Activated T-helper 1 cell treated with Interleukin-2 at 50 U/mL for 16 hours (primary cell): ENCODE data around the gene MS4A13.
"Not testable (repeated sequence)": the region's sequence is repeated elsewhere in the genome, so short reads cannot be mapped to it uniquely, and the experiment has no call there.

Experiments used
- DNase-seq: peaks from one replicate; pipeline ENCODE4 v3.0.0-alpha.2; 2020; ENCODE audit warnings: low read depth

Gene MS4A13, protein sequence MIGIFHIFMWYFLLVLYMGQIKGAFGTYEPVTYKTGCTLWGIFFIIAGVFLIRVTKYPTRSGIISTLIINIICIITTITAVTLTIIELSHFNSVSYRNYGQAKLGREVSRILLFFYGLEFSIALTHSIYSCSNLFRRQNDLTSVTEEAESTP

DNA sequence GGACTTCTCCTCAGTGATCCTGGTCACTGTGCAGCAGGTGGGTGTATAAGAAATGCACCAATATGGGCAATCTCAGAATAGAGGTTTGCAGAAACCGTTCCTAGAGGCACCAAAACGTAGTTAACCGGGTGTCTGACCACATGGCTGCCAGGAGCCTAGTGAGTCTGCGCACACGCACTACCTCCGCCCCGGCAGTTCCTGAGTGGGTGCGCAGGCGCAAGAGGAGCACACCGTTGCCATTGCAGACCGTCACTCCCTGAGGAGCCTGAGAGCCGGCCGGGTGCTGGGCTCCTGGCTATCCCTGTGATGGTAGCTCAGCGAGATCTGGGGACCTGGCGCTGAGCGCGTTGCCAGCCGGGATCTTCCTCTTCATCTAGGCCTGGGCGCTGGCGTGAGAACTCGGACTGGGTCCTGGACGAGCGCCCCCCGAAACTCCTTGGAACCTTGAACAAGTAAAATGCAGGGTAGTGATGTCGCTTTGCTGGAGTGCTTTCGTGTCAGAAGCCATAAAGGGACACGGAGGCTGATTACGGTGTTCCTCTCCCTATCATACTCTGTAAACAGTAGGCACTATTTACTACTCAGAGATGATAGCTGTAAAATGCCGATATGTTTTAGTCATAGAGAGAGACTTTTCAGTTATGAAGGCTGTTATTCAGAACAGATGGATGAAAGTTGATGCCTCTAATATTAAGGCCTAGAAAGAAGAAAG, at the start of gene MS4A13:
MS4A13 (plus strand) TSS at position 249 of the 712 bp plus-strand sequence. CDS start 2,692 bp downstream, outside the sequence.
- no peak for DNase-seq

DNA sequence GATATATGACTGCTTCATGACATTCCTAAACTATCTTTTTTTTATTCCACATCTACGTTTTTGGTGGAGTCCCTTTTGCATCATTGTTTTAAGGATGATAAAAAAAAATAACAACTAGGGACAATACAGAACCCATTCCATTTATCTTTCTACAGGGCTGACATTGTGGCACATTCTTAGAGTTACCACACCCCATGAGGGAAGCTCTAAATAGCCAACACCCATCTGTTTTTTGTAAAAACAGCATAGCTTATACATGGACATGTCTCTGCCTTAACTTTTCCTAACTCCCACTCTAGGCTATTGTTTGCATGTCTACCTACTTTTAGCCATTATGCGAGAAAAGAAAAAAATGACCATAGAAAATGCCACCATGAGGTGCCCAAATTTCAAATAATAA, 46.4 kb upstream of the MS4A13 start:
- DNase-seq: no peak

DNA sequence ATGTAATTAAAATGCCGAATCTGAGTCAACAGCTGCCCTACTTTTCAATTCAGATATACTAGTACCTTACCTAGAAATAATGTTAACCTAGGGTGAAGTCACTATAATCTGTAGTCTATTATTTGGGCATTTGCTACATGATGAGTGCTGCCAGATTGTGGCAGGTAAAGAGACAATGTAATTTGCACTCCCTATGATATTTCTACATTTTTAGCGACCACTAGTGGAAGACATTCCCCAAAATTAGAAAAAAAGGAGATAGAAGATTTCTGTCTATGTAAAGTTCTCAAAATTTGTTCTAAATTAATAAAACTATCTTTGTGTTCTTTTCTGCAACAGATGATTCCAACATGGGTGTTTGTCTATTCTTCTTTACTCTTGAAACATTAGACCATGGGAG, 45.5 kb upstream of the MS4A13 start:
- no peak for DNase-seq

DNA sequence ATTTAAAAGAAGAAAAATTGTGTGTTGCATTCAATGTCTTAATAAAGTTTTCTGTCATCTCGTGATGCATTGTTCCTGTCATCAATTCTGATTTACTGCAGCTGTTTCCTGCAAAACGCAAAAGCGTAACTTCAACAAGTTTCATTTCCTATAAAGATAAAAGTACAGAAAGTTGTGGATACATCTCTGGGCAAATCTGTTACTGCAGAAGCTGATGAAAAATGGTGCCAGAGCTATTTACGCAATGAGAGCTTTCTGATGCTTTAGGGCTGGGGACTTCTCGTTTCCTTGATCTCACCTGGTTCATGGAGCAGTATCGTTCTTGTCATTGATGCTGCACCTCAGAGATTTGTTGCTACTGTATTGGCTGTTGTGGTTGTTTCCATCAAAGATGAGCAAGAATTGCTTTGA, 38.2 kb upstream of the MS4A13 start:
- no peak for DNase-seq

DNA sequence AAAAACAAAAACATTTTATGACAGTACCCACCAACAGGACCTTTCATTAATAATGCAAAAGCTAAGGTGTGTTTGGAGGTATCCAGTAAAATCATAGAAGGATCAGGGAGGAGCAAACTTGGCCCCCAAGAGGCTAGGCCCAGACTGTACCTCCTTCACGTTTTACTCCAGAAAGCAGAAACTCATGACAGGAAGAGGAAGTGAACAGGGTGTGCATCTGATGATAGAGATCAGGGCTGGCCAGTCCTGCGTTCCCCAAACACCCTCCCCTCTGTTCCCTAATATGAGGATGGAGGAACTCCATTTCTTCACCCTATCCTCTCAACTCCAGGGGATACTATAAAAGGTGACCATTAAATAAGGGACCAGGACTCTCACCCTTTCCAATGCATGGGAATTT, 32.8 kb upstream of the MS4A13 start:
- DNase-seq: no peak

DNA sequence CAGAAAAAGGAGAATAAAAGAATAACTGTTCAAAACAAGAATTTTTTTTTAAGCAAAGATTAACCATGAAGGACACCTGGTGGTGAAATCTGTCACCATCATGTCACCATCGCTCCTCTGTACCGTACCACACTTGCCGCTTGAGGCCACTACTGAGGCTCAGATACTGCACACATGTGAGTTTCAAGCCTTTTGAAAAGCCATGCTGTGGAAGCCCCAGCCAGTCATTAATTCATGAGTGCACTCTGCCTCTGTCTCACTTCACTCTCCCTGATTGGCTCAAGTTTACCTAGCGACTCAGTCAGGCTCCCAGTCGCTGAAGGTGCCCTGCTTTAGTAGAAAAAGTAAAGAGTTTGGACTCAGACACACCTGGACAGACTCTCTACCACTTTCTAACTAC, 29.2 kb upstream of the MS4A13 start:
- DNase-seq: no peak

DNA sequence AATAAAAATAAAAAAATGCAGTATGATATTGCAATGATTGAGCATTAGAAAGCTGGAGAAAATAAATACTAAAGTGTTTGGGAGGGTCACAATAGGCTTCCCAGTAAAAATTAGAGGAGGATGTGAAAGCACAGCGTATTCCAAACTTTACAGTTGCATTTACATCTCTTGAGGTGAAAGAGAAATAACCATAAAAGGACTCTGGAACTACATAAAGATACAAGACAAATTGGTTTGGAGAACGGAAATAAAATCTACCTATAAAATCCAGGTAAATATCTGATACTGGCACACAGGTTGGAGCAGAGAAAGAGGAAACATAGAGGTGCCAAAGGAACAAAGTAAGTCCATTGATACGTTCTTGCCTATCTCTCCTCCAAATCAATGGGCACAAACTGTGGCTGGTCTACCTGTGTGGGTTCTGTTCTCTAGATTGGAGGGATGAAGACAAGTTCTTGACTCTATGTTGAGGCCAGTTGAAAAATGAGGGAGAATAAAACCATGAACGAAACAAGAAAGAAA, 22.6 kb upstream of the MS4A13 start, which contains the start of gene MS4A12:
MS4A12 (plus strand) TSS at position 291 of the 522 bp plus-strand sequence. CDS start 4,541 bp downstream, outside the sequence.
- no peak for DNase-seq

DNA sequence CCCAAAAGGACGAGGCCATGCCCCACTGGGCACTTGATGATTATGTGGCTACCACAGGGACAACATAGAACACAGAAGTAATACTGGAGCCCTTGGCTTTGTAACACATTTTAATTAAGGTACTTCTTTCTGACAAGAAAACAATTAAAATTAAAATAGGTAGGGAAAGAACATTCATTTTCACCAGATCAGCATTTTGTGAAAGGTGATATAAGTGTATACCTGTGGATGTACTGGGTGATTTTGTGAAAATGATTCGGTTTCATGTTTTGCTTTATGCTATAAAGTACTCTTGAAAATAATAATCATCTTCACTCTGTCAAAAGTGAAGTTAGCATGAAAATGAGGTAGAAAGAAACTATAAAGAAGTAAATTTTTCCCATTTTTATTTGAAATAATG, 21.7 kb upstream of the MS4A13 start:
- no peak for DNase-seq

DNA sequence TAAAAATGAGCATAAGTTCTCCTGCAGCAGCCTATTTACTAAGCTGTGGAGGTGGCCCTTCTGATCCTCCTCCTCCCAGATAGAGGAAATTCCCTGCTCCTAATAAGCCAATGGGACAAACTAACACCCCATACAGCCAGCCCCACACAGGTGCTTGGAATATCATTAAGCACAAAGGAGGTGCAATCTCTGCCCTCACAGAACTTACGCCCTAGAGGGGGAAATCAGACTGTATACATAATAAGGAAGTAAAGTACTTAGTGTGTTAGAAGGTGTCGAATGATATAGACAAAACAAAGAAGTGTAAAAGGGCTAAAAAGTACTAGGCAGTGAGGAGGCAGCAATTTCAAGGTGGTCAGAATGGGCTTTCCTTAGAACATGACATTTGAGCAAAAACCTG, 16.8 kb upstream of the MS4A13 start:
- DNase-seq: no peak

DNA sequence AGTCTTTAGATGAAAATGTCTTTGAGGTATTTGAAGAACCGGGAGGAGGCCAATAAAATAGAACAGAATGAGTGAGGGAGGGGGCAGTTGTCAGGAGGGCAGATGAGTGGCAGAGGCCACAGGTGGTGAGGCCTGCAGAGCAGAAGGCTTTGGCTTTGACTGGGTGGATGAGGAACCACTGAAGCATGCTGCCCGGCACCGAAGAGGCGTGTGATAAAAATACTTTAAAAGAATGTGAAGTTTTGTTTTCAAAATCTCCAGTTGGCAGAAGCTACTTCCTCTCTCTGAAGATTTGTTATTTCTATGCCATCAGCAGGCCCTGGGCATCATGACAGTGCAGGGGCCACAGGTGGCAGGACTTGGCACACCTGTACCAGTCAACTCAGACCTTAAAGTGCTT, 16.3 kb upstream of the MS4A13 start:
- DNase-seq: no peak

DNA sequence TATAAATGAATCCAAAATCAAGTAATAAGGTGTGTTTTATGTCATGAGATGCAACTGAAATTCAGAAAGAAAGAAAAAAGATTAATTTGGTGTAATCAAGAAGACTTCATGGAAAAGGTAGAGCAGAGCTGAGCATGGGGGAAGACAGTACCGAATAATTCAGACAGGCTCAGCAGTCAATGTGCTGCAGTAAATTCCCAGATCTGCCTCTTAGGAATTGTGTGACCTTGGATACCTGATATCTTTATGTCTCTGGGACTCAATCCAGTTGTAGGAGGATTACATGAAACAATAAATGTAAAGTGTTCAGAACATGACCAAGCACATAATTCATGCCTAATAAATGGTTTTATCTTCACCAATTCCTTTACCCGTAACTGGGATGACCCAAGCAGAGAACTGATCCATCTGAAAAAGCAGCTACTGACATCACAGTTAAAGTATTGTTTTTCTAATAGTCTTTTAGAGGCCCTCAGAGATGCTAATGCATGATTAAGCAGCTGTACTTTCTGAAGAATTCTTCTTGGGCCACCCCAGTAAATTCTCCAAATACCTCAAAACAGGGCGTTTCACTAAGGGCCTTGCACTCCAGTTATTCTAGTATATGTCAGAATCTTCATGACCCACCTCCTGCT, 14.8 kb upstream of the MS4A13 start:
- no peak for DNase-seq

DNA sequence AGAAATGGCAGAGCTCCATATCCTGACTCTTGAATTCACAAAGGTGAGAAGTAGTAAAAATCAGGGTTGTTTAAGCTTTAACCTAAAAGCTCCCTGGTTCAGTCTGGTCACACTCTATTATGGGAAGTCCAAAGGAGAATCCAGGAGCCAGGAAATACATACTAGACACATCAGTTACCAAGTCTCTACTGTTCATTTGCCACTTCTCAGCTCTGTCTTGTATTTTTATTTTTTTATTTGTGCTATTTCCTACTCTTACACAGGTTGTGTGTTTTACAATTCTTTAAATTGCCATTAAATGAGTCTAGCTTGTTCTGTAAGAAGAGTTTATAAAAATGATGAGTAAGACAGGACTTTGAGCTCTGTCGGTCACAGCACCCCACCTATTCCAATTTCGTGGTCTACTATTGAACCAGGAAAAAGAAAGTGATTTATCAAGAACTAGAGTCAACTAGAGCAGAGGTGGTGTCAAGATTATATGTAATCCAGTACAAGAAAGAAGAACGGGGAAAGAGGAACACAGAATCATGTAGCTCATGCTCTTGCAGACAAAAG, 12.9 kb upstream of the MS4A13 start:
- DNase-seq: no peak

DNA sequence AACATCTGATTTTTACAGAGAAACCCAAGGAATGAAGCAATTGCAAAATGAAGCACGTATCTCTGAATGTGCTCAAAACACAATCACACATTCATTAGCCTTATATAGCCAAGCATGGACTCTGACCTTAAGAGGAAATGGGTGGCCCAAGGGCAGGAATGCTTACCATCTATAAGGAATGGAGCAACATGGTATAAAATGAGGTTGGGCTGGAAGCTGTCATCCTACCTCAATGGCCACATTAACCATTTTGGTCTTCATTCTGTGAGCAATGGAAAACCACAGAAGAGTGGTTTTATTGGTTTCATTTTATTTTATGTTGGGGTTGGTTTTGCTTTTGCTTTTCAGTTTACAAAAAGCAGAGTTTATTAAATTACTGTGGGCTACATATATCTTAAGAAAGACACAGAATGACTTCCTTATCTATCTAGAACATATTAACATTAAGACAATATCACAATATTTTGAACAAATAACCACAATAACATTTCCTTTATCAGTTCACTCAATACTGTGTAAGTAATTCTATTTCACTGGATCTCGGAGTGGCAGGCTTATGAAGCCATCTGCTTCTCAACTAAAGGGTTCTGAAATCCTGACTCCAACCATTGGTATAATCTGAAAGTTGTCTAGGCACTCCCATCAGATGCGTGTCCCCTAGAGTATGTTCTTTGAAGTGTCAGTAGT, 10.8 kb upstream of the MS4A13 start:
- DNase-seq: no peak

DNA sequence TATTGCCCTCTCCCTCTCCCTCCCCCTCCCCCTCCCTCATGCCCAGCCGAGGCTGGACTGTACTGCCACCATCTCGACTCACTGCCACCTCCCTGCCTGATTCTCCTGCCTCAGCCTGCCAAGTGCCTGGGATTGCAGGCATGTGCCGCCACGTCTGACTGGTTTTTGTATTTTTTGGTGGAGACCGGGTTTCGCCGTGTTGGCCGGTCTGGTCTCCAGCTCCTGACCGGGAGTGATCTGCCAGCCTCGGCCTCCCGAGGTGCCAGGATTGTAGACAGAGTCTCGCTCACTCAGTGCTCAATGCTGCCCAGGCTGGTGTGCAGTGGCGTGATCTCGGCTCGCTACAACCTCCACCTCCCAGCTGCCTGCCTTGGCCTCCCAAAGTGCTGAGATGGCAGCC, 5.6 kb upstream of the MS4A13 start:
- DNase-seq: not testable (repeated sequence)

DNA sequence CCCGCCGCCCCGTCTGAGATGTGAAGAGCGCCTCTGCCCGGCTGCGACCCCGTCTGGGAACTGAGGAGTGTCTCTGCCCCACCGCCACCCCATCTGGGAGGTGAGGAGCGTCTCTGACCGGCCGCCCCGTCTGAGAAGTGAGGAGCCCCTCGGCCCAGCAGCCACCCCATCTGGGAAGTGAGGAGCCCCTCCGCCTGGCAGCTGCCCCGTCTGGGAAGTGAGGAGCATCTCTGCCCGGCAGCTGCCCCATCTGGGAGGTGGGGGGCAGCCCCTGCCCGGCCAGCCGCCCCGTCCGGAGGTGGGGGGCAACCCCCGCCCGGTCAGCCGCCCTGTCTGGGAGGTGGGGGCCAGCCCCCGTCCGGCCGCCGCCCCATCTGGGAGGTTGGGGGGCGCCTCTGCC, 5.0 kb upstream of the MS4A13 start:
- DNase-seq: not testable (repeated sequence)

DNA sequence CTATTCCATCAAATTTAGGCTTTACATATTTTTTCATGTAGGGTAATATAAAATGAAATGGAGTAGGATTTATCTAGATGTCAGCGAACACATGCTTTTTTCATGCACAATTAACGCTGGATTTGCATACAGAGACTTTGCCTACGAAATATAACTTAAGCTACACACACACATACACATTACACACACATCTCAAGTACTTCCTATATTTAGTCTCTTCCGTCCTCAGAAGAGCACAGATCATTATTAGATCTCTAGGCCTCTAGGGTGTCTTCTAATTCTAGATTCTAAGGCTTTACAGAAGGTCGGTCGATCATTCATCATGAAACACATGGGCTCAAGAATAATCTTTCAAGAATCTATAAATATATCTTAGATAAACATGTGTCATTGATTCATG, 3.8 kb upstream of the MS4A13 start:
- DNase-seq: no peak

DNA sequence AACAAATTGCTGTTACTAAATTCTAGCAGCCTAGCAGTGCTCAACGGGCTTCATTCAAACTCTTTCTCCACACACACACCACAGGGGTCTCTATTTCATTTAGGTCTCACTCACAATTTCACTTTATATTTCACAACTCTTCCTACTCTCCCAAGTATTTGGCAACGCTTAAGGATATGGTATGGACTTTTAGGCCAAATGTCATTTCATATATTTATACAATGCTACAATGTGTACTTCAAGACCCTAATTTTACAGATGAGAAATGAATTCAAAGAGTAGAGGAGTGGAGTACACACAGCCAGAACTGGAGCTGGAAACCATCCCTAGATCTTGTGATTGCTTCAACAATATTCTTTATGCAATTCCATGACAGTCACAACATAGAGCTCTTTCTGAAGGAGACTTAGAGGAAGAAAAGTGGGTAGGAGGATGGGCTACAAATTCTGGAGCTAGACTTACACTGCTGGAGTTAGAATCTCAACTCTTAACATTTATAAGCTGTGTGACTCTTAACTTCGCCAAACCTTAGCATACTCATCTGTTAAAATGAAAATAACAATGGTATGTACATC, 2.5 kb upstream of the MS4A13 start:
- DNase-seq: no peak

DNA sequence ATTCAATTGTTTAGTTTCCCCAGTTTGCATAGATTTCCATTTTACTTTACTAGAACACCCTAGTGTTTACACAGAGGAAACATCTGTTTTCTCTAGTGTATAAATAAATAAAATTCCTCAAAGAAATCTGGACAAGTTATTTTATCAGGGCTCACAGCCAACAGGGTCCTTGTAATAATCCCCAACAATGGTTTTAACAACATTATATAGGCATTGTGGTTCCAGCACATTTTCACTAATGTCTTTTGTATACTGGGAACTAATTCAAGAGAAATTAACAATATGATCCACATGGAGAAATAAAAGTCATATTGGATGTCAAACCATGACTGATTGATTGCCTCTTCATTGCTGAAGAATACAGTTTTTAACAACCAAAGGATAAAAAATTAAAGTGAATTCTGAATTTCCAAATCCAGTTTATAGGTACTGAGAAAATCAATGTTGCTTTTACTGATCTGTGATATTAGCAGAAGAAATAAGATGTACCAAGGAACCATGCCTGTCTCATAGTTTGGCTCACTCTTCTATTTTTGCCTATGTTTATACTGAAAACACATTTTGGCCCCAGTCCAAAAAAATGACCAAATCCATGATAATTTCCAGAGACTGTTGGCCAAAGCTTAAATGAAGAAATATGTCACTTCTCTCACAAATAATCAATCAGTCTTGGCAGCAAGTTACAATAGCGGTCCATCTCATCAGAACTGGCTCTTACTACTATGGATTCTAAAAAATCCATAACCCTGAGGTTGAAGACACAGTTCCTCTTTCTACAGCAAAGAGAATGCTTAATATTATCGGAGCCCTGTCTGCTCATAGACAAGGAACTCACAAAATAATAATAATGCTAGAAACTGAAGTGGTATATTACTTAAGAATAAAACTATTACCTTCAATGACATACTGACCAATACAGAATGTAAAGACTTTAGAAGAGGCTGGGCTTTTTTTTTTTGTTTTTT, 1.4 kb upstream of the MS4A13 start:
- no peak for DNase-seq

DNA sequence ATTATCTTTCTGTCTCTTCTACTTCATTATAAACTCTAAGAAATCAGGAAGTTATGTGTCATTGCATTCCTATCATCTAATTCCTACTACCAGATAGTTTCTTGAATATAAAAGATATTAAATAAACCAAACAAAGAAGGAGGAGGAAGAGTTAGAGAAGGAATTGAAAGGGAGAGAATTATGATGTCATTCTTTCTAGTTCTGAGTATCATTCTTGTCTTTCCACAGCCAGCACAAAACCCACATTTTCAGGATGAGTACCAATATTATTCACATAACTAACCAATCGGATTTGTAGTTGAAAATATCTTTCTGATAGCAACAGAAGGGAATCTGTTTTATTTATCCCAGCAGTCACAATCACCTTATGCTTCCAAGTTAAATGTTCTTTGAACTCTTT, 13.3 kb downstream of the MS4A13 start:
- no peak for DNase-seq

DNA sequence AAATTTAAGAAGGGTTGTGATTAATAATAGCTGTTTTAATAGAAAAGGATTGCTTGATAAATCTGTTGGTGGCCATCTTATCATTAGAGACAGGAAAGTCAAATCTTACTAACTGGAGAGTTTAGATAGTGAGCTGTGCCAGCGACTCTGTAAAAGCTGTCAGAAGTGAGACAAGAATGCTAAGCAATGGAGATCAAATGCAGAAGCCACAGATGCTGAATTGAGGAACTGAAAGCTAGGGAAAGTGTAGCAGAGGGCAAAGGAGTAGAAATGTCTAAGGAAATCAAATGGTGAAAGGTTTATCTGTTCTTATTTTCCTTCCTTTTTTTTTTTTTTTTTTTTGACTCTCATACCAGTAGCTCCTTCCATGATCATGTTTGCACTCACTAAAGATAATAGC, 13.7 kb downstream of the MS4A13 start:
- no peak for DNase-seq
